ENCODE results near the gene BCL11A. TPM values are rescaled to one million over a fixed set of nuclear protein-coding genes. Genes with fewer than 3 reads are reported as not detected.

The BCL11A gene
- total and polyA plus RNA-seq, 2 experiments from 2014 or later, result 57.5 to 77.6 TPM

DNA sequence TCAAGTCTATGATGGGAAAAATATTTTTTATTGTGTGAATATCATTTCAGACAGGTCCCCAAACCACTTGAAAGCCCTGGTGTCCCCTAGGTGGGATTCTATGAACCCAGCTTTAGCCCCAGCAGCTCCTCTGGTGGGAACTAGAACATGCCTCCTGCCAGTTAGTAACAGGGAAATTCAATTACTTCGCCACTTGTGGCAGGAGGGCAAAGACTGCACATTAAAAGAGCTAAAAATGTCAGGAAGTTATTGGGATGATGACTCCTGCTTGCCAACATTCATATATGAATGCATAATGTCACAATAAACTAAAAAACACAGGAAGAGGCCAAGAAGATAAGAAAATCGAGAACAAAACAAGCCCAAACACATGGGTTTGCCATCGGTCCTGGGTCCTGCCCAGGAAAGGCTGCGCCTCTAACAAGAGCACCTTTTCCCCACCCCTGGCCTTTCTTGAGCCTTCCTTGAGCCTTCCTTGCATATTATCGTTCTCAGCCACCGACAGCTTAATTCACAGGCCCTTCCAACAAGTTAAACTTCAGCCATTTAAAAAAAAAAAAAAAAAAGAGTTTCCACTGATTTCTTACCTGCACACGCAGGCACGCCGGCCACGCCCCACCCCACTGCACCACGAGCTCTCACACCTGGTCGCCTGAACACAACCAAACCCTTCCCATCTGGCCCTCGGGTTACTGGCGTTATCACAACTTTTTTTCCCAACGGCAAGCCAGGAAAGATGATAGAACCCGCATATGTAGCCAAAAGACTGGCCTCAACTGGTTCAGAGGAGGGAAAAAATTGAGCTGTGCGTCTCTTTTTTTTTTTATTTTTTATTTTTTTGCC lies 23.4 kb downstream of the BCL11A start:
- no peak for DNase-seq (ENCODE audit: low spot score)

More for the DNA sequence above, 23.4 kb downstream of the BCL11A start:
- Histone ChIP-seq H2AFZ (no peak overlapping the region), H3K4me1 (ENCODE audit: insufficient read depth) (peaks cover 88% of the 10 kb centered on the region), H3K4me2 (peak overlapping the region; percentile 65), H3K79me2 (replicated peaks; ENCODE audit: insufficient read depth) (peaks cover 100% of the 10 kb centered on the region), H3F3A (replicated peaks; ENCODE audit: low read depth) (no peaks in the 10 kb centered on the region; the same call in 1 of the 2 replicates), H4K20me1 (replicated peaks; ENCODE audit: insufficient read depth) (peaks cover 33% of the 10 kb centered on the region), H3K4me3 (0 out of 2 replicates have a peak overlapping the region, but pooled peaks have one; percentile 24), H3K27ac (ENCODE audit: low read depth) (peak overlapping the region; percentile 47; the same call in 1 of the 2 replicates), H3K9me2 (ENCODE audit: insufficient read depth) (no peaks in the 10 kb centered on the region), H3K36me3 (ENCODE audit: insufficient read depth) (0 out of 2 replicates have a peak, but pooled peaks cover 3% of the 10 kb centered on the region), H3K27me3 (ENCODE audit: insufficient read depth) (no peaks in the 10 kb centered on the region)
- peak overlapping the region; percentile 31; the same call in 2 of the 3 replicates for H3K4me3 Mint-ChIP-seq
- H3K4me1 Mint-ChIP-seq, result peaks cover 95% of the 10 kb centered on the region
- H3K27me3 Mint-ChIP-seq (ENCODE audit: insufficient read depth, low read depth, poor library complexity), result peaks cover 9% of the 10 kb centered on the region
- H3K36me3 Mint-ChIP-seq (ENCODE audit: low read depth), result peaks cover 14% of the 10 kb centered on the region
- H3K9me3 Mint-ChIP-seq, result no peaks in the 10 kb centered on the region
- ATAC-seq, result peak; percentile 40
- peak overlapping the region; percentile 68 for H3K27ac Mint-ChIP-seq
- no peak for TF ChIP-seq POLR2AphosphoS5 (IDR thresholded peaks at IDR 0.05; ENCODE audit: low read depth)
- no peak for TF ChIP-seq JUNB (IDR thresholded peaks at IDR 0.05; ENCODE audit: unreplicated experiment)
- TF ChIP-seq NANOG (IDR thresholded peaks at IDR 0.05; ENCODE audit: borderline replicate concordance), result no peak
- TF ChIP-seq, protein P1, sequence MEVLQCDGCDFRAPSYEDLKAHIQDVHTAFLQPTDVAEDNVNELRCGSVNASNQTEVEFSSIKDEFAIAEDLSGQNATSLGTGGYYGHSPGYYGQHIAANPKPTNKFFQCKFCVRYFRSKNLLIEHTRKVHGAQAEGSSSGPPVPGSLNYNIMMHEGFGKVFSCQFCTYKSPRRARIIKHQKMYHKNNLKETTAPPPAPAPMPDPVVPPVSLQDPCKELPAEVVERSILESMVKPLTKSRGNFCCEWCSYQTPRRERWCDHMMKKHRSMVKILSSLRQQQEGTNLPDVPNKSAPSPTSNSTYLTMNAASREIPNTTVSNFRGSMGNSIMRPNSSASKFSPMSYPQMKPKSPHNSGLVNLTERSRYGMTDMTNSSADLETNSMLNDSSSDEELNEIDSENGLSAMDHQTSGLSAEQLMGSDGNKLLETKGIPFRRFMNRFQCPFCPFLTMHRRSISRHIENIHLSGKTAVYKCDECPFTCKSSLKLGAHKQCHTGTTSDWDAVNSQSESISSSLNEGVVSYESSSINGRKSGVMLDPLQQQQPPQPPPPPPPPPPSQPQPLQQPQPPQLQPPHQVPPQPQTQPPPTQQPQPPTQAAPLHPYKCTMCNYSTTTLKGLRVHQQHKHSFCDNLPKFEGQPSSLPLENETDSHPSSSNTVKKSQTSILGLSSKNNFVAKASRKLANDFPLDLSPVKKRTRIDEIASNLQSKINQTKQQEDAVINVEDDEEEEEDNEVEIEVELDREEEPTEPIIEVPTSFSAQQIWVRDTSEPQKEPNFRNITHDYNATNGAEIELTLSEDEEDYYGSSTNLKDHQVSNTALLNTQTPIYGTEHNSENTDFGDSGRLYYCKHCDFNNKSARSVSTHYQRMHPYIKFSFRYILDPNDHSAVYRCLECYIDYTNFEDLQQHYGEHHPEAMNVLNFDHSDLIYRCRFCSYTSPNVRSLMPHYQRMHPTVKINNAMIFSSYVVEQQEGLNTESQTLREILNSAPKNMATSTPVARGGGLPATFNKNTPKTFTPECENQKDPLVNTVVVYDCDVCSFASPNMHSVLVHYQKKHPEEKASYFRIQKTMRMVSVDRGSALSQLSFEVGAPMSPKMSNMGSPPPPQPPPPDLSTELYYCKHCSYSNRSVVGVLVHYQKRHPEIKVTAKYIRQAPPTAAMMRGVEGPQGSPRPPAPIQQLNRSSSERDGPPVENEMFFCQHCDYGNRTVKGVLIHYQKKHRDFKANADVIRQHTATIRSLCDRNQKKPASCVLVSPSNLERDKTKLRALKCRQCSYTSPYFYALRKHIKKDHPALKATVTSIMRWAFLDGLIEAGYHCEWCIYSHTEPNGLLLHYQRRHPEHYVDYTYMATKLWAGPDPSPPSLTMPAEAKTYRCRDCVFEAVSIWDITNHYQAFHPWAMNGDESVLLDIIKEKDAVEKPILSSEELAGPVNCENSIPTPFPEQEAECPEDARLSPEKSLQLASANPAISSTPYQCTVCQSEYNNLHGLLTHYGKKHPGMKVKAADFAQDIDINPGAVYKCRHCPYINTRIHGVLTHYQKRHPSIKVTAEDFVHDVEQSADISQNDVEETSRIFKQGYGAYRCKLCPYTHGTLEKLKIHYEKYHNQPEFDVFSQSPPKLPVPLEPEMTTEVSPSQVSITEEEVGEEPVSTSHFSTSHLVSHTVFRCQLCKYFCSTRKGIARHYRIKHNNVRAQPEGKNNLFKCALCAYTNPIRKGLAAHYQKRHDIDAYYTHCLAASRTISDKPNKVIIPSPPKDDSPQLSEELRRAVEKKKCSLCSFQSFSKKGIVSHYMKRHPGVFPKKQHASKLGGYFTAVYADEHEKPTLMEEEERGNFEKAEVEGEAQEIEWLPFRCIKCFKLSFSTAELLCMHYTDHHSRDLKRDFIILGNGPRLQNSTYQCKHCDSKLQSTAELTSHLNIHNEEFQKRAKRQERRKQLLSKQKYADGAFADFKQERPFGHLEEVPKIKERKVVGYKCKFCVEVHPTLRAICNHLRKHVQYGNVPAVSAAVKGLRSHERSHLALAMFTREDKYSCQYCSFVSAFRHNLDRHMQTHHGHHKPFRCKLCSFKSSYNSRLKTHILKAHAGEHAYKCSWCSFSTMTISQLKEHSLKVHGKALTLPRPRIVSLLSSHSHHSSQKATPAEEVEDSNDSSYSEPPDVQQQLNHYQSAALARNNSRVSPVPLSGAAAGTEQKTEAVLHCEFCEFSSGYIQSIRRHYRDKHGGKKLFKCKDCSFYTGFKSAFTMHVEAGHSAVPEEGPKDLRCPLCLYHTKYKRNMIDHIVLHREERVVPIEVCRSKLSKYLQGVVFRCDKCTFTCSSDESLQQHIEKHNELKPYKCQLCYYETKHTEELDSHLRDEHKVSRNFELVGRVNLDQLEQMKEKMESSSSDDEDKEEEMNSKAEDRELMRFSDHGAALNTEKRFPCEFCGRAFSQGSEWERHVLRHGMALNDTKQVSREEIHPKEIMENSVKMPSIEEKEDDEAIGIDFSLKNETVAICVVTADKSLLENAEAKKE (CRISPR knock-in tag; IDR thresholded peaks at IDR 0.05), result no peak
- TF ChIP-seq ZNF331 (CRISPR knock-in tag; IDR thresholded peaks at IDR 0.05; ENCODE audit: low read depth), result no peak
- no peak for TF ChIP-seq EZH2phosphoT487 (IDR thresholded peaks at IDR 0.05; ENCODE audit: unreplicated experiment)
- TF ChIP-seq ZNF114 (CRISPR knock-in tag; IDR thresholded peaks at IDR 0.05), result no peak
- no peak for TF ChIP-seq EZH2 (IDR thresholded peaks at IDR 0.05; ENCODE audit: low read depth, unreplicated experiment)
- TF ChIP-seq CREB1 (CRISPR knock-in tag; IDR thresholded peaks at IDR 0.05; ENCODE audit: low read depth), result no peak
- no peak for TF ChIP-seq STAT1 (IDR thresholded peaks at IDR 0.05; ENCODE audit: unreplicated experiment)
- TF ChIP-seq, protein P2, sequence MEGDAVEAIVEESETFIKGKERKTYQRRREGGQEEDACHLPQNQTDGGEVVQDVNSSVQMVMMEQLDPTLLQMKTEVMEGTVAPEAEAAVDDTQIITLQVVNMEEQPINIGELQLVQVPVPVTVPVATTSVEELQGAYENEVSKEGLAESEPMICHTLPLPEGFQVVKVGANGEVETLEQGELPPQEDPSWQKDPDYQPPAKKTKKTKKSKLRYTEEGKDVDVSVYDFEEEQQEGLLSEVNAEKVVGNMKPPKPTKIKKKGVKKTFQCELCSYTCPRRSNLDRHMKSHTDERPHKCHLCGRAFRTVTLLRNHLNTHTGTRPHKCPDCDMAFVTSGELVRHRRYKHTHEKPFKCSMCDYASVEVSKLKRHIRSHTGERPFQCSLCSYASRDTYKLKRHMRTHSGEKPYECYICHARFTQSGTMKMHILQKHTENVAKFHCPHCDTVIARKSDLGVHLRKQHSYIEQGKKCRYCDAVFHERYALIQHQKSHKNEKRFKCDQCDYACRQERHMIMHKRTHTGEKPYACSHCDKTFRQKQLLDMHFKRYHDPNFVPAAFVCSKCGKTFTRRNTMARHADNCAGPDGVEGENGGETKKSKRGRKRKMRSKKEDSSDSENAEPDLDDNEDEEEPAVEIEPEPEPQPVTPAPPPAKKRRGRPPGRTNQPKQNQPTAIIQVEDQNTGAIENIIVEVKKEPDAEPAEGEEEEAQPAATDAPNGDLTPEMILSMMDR (conservative IDR thresholded peaks at IDR 0.05; ENCODE audit: low read depth in 2 of 2), result no peak
- TF ChIP-seq, protein P3, sequence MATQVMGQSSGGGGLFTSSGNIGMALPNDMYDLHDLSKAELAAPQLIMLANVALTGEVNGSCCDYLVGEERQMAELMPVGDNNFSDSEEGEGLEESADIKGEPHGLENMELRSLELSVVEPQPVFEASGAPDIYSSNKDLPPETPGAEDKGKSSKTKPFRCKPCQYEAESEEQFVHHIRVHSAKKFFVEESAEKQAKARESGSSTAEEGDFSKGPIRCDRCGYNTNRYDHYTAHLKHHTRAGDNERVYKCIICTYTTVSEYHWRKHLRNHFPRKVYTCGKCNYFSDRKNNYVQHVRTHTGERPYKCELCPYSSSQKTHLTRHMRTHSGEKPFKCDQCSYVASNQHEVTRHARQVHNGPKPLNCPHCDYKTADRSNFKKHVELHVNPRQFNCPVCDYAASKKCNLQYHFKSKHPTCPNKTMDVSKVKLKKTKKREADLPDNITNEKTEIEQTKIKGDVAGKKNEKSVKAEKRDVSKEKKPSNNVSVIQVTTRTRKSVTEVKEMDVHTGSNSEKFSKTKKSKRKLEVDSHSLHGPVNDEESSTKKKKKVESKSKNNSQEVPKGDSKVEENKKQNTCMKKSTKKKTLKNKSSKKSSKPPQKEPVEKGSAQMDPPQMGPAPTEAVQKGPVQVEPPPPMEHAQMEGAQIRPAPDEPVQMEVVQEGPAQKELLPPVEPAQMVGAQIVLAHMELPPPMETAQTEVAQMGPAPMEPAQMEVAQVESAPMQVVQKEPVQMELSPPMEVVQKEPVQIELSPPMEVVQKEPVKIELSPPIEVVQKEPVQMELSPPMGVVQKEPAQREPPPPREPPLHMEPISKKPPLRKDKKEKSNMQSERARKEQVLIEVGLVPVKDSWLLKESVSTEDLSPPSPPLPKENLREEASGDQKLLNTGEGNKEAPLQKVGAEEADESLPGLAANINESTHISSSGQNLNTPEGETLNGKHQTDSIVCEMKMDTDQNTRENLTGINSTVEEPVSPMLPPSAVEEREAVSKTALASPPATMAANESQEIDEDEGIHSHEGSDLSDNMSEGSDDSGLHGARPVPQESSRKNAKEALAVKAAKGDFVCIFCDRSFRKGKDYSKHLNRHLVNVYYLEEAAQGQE (IDR thresholded peaks at IDR 0.05; ENCODE audit: unreplicated experiment), result no peak
- TF ChIP-seq, protein P4, sequence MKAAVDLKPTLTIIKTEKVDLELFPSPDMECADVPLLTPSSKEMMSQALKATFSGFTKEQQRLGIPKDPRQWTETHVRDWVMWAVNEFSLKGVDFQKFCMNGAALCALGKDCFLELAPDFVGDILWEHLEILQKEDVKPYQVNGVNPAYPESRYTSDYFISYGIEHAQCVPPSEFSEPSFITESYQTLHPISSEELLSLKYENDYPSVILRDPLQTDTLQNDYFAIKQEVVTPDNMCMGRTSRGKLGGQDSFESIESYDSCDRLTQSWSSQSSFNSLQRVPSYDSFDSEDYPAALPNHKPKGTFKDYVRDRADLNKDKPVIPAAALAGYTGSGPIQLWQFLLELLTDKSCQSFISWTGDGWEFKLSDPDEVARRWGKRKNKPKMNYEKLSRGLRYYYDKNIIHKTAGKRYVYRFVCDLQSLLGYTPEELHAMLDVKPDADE (IDR thresholded peaks at IDR 0.05), result no peak

Data from GM23338 (cell line).